GM13976 (cell line): Measurements from ENCODE around the gene NAP1L1.

Experiments used
- DNase-seq: peaks from one replicate; pipeline ENCODE4 v3.0.0; 2012; ENCODE audit warnings: low spot score
- CTCF ChIP-seq: IDR thresholded peaks from 2 replicates; pipeline ENCODE4 v1.5.1; 2012; ENCODE audit warnings: borderline replicate concordance, mild to moderate bottlenecking; ENCODE audit not compliant: insufficient read depth; ENCODE audit errors: extremely low read depth, missing control alignments, control extremely low read depth
- in situ Hi-C: fragments of 300-500 bp; cut with MboI; formaldehyde crosslinking; loops from one replicate; pipeline ENCODE4 v1.12.0; 2022; ENCODE audit warnings: low sequenced_read_pairs, mixed read lengths, inconsistent platforms; ENCODE audit not compliant: unreplicated experiment

Gene NAP1L1

GRCh38 chr12:76014007-76014406, 70.5 kb downstream of the NAP1L1 start:
- TF ChIP-seq CTCF: no peak
- no peak for DNase-seq
- in situ Hi-C loops: no loop called here

- DNase-seq: no peak
- in situ Hi-C loops: no loop called here
- no peak for TF ChIP-seq CTCF
These were observed 70.9 kb downstream of the NAP1L1 start for GRCh38 chr12:76013603-76014002.

GRCh38 chr12:76012644-76013043, 71.8 kb downstream of the NAP1L1 start:
- TF ChIP-seq CTCF: no peak
- DNase-seq: no peak
- in situ Hi-C loops: no loop called here

GRCh38 chr12:76010732-76011458, 73.6 kb downstream of the NAP1L1 start:
- no peak for DNase-seq
- in situ Hi-C loops: no loop called here
- TF ChIP-seq CTCF: no peak

GRCh38 chr12:76008428-76008827, 76.1 kb downstream of the NAP1L1 start:
- DNase-seq: no peak
- in situ Hi-C loops: no loop called here
- no peak for TF ChIP-seq CTCF

- no peak for DNase-seq
- TF ChIP-seq CTCF: no peak
- in situ Hi-C loops: no loop called here
These were observed 76.8 kb downstream of the NAP1L1 start for GRCh38 chr12:76007640-76008039.
